ENCODE measurements around the gene DNAJC9. TPM values are rescaled to one million over a fixed set of nuclear protein-coding genes. Genes with fewer than 3 reads are reported as not detected.

DNAJC9 gene
- total and polyA plus RNA-seq, 12 donors, result 5.6 to 11.2 (median 7.5) TPM

GRCh38 chr10:73220989-73221388, 26.1 kb downstream of the DNAJC9 start:
- Histone ChIP-seq H3K9me3 (no peaks in the 10 kb centered on the region), H3K4me3 (no peak overlapping the region), H3K27ac (no peak overlapping the region), H3K27me3 (no peaks in the 10 kb centered on the region), H3K4me1 (no peaks in the 10 kb centered on the region), H3K36me3 (peaks cover 0 to 67% (median 16%) of the 10 kb centered on the region in 9 donors)
- WGBS, 2 donors, result 98% methylated on average over 1 of the region's 1 CpG
- TF ChIP-seq CTCF (IDR thresholded peaks at IDR 0.05), result no peak
- ATAC-seq (no peak), DNase-seq (no peak)
- intact Hi-C loops (cut with DNase I), result no loop called here

- DNase-seq (no peak), ATAC-seq (no peak)
- Histone ChIP-seq H3K27me3 (no peaks in the 10 kb centered on the region), H3K9me3 (no peaks in the 10 kb centered on the region), H3K4me1 (no peaks in the 10 kb centered on the region), H3K36me3 (peaks cover 0 to 61% (median 16%) of the 10 kb centered on the region in 9 donors), H3K27ac (no peak overlapping the region), H3K4me3 (no peak overlapping the region)
- intact Hi-C loops (cut with DNase I), result no loop called here
- TF ChIP-seq CTCF (IDR thresholded peaks at IDR 0.05), result no peak
These were observed 27.7 kb downstream of the DNAJC9 start for GRCh38 chr10:73219384-73219783.

GRCh38 chr10:73218431-73219191, 28.4 kb downstream of the DNAJC9 start:
- no peak for DNase-seq
- peak in 2 of 9 donors; percentile 14 to 41 for TF ChIP-seq CTCF (IDR thresholded peaks at IDR 0.05)
- Histone ChIP-seq H3K9me3 (no peaks in the 10 kb centered on the region), H3K27ac (no peak overlapping the region), H3K4me3 (no peak overlapping the region), H3K4me1 (no peaks in the 10 kb centered on the region), H3K27me3 (no peaks in the 10 kb centered on the region), H3K36me3 (peaks cover 0 to 61% (median 16%) of the 10 kb centered on the region in 9 donors)
- 93 to 96% methylated on average over 2 of the region's 2 CpGs for WGBS, 2 donors
- intact Hi-C loops (cut with DNase I), result no loop called here
- no peak for ATAC-seq

- intact Hi-C loops (cut with DNase I), result no loop called here
- no peak overlapping the region for H3K27ac ChIP-seq
- DNase-seq (no peak), ATAC-seq (no peak)
- no peak for TF ChIP-seq CTCF (IDR thresholded peaks at IDR 0.05)
- H3K4me1 ChIP-seq, result no peaks in the 10 kb centered on the region
- H3K9me3 ChIP-seq, result no peaks in the 10 kb centered on the region
- WGBS, 2 donors, result 91 to 96% methylated on average over 2 of the region's 2 CpGs
- no peak overlapping the region for H3K4me3 ChIP-seq
- H3K36me3 ChIP-seq, result peaks cover 0 to 60% (median 16%) of the 10 kb centered on the region in 9 donors
- no peaks in the 10 kb centered on the region for H3K27me3 ChIP-seq
These were observed 29.4 kb downstream of the DNAJC9 start for GRCh38 chr10:73217628-73218027.
